Mesenchymal stem cell (in vitro differentiated cells and primary cell): ENCODE results near the gene RHBDF2.

Source experiments
- DNase-seq: peaks from one replicate; pipeline ENCODE4 v3.0.0-alpha.2; 2013
- H2AFZ ChIP-seq: one replicate; pipeline ENCODE4 v1.6.1; 2013; ENCODE audit warnings: low read depth, mild to moderate bottlenecking, control low read depth, inconsistent platforms, low read length, moderate library complexity
- H2AK5ac ChIP-seq: 2 replicates; pipeline ENCODE4 v1.6.1; 2013; ENCODE audit warnings: low read length, moderate library complexity, mild to moderate bottlenecking, inconsistent platforms; ENCODE audit not compliant: severe bottlenecking
- H2BK120ac ChIP-seq: one replicate; pipeline ENCODE4 v1.6.1; 2013; ENCODE audit warnings: low read depth, mild to moderate bottlenecking, inconsistent platforms, low read length, moderate library complexity
- H2BK12ac ChIP-seq, 2 experiments: one replicate each; pipeline ENCODE4 v1.6.1; 2013; ENCODE audit warnings: inconsistent platforms in 2 of 2, low read length in 2 of 2, mild to moderate bottlenecking in 2 of 2, moderate library complexity in 2 of 2, control low read depth in 1 of 2
- H2BK15ac ChIP-seq: one replicate; pipeline ENCODE4 v1.6.1; 2013; ENCODE audit warnings: mild to moderate bottlenecking, low read depth, inconsistent platforms; ENCODE audit not compliant: poor library complexity, severe bottlenecking
- H2BK5ac ChIP-seq: 2 replicates; pipeline ENCODE4 v1.6.1; 2013; ENCODE audit warnings: low read depth, mild to moderate bottlenecking, low read length, control low read depth, inconsistent platforms; ENCODE audit not compliant: poor library complexity, severe bottlenecking
- H3K14ac ChIP-seq, 2 experiments: one replicate each; pipeline ENCODE4 v1.6.1; 2013; ENCODE audit warnings: inconsistent platforms in 2 of 2, low read length in 2 of 2, control low read depth in 1 of 2, mild to moderate bottlenecking in 1 of 2, moderate library complexity in 1 of 2
- H3K18ac ChIP-seq, 2 experiments: one replicate each; pipeline ENCODE4 v1.6.1; 2013; ENCODE audit warnings: inconsistent platforms in 2 of 2, low read length in 2 of 2, control low read depth in 1 of 2, low read depth in 1 of 2, mild to moderate bottlenecking in 1 of 2
- H3K23ac ChIP-seq, 2 experiments: one replicate each; pipeline ENCODE4 v1.6.1; 2013; ENCODE audit warnings: inconsistent platforms in 2 of 2, low read length in 2 of 2, mild to moderate bottlenecking in 2 of 2, moderate library complexity in 2 of 2, control low read depth in 1 of 2
- H3K27ac ChIP-seq: 2 replicates; pipeline ENCODE4 v1.5.1; 2013; ENCODE audit warnings: mild to moderate bottlenecking, moderate library complexity, low read length, control low read depth, inconsistent platforms; ENCODE audit not compliant: poor library complexity, severe bottlenecking
- H3K27me3 ChIP-seq, 2 experiments: 2 replicates each; pipeline versions ENCODE4 v1.6.1 to v1.7.0; 2013; ENCODE audit warnings: low read length in 2 of 2, mild to moderate bottlenecking in 2 of 2, moderate library complexity in 2 of 2, control low read depth in 1 of 2, inconsistent platforms in 1 of 2; ENCODE audit not compliant: control insufficient read depth in 1 of 2, insufficient read depth in 1 of 2
- H3K36me3 ChIP-seq, 2 experiments: 2 replicates each; pipeline versions ENCODE4 v1.6.1 to v1.7.0; 2013; ENCODE audit warnings: low read length in 2 of 2, control low read depth in 1 of 2, inconsistent platforms in 1 of 2, low read depth in 1 of 2, mild to moderate bottlenecking in 1 of 2; ENCODE audit not compliant: insufficient read depth in 2 of 2, control insufficient read depth in 1 of 2
- H3K4ac ChIP-seq, 2 experiments: one replicate each; pipeline ENCODE4 v1.6.1; 2013; ENCODE audit warnings: inconsistent platforms in 2 of 2, low read length in 2 of 2, mild to moderate bottlenecking in 2 of 2, moderate library complexity in 2 of 2, control low read depth in 1 of 2, low read depth in 1 of 2
- H3K4me1 ChIP-seq: 2 replicates; pipeline ENCODE4 v1.6.1; 2013; ENCODE audit warnings: low read depth, low read length, control low read depth; ENCODE audit not compliant: control insufficient read depth, insufficient read depth
- H3K4me2 ChIP-seq: 2 replicates; pipeline ENCODE4 v1.6.1; 2013; ENCODE audit warnings: low read length, mild to moderate bottlenecking, inconsistent platforms; ENCODE audit not compliant: poor library complexity, severe bottlenecking
- H3K4me3 ChIP-seq, 2 experiments: 2 replicates each; pipeline versions ENCODE4 v1.5.1 to v1.7.0; 2013; ENCODE audit warnings: low read length in 2 of 2, mild to moderate bottlenecking in 2 of 2, control low read depth in 1 of 2, low read depth in 1 of 2; ENCODE audit not compliant: insufficient read depth in 1 of 2
- H3K79me1 ChIP-seq: replicated peaks from 2 replicates; pipeline ENCODE4 v1.6.1; 2013; ENCODE audit warnings: mild to moderate bottlenecking, control low read depth, low read length, inconsistent platforms; ENCODE audit not compliant: poor library complexity, severe bottlenecking
- H3K9ac ChIP-seq: 2 replicates; pipeline ENCODE4 v1.7.0; 2013; ENCODE audit warnings: mild to moderate bottlenecking, low read length, moderate library complexity
- H3K9me3 ChIP-seq: 2 replicates; pipeline ENCODE4 v1.7.0; 2013; ENCODE audit warnings: mild to moderate bottlenecking, low read length; ENCODE audit not compliant: control insufficient read depth
- H4K8ac ChIP-seq: one replicate; pipeline ENCODE4 v1.6.1; 2013; ENCODE audit warnings: inconsistent platforms, mild to moderate bottlenecking, low read length, moderate library complexity
- H4K91ac ChIP-seq: one replicate; pipeline ENCODE4 v1.6.1; 2013; ENCODE audit warnings: mild to moderate bottlenecking, low read length, inconsistent platforms
- WGBS: methylation state at CpG from one replicate; pipeline ENCODE4 v1.1.7; 2013; ENCODE audit warnings: mixed read lengths; 5-methylcytosine and 5-hydroxymethylcytosine counted together

Gene RHBDF2

DNA sequence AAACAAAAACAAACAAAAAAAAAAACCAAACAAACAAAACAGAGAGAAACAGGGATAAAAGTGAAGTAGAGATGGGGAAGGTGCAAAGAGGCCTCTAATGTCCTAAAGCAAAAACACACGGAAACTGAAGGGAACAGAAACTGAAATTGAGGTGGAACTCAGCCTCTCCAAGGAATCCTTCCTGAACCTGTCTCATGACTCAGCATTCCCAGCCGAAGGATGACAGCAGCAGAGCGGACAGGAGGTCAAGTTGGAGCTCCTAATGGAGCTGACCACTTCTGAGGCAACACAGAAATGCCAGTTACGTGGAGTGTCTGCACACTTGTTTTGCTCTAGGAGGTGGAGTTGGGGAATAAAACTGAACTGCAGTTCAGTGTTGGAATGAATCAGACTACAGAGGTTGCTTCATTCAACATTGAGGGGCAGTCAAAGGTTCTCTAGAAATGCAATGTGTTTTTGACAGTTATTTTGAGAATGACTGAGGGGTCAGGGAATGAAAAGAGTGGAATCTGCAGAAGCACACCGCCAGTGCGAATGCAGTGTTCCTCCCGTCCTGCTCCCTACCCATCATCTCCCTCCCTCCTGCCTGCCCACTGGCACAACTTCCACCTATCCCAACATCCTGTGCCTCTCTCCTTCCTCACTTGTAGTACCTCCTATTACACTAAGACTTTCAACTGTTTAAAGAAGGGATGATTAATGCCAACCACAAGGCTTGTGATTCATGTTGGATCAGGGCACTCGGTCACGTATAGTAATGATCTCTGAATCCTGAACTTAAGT, 54.6 kb downstream of the RHBDF2 start:
- Histone ChIP-seq H3K23ac (no peak overlapping the region), H2AFZ (no peak overlapping the region), H4K91ac (no peak overlapping the region), H2BK120ac (no peak overlapping the region), H3K14ac (no peak overlapping the region), H3K18ac (no peak overlapping the region), H3K9me3 (no peaks in the 10 kb centered on the region), H2BK15ac (no peak overlapping the region), H3K27ac (peak overlapping the region; percentile 45), H2AK5ac (no peak overlapping the region), H3K9ac (peak overlapping the region; percentile 4), H3K4me3 (peak overlapping the region in 1 of 2 experiments; percentile 41), H2BK12ac (no peak overlapping the region), H3K79me1 (peaks cover 29% of the 10 kb centered on the region), H3K4ac (no peak overlapping the region), H3K27me3 (no peaks in the 10 kb centered on the region), H3K4me2 (no peak overlapping the region), H4K8ac (no peak overlapping the region), H2BK5ac (no peak overlapping the region), H3K36me3 (peaks cover 0 to 2% of the 10 kb centered on the region in 2 experiments), H3K4me1 (peaks cover 25% of the 10 kb centered on the region)
- peak; percentile 97 for DNase-seq
- 5% methylated on average over 7 of the region's 9 CpGs for WGBS

DNA sequence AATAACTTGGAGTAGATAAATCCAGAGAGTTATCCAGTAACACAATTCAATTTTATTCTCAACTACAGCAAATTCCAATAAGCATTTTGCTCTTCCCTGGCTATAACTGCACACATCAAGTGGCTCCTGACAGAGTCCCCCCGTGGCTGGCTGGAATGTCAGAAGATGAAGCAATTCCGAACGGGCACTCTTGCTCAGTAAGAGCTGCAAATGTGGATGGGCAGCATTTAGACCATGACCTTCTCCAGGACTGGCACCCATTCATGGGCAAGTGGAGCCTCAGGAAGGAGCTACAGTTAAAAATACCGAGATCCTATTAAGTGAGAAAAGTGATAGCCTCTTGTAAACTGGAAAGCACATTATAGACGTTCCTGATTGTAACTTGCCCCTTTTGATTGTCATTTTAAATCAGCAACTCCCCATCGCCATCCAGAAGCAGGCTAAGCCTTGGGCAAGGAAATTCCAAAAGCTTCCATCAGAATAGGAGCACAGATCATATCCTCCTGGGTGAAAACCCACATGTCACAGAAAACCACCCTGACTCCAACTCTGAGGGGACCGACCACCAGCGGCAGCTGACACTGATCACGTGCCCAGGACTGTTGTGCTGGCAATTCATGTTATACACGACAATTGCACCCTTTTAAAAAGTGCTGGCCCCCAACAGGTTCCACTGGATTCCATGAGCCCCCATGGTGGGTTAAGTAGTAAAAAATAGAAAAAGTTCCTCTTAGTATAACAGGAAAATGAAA, 55.4 kb downstream of the RHBDF2 start:
- H3K4me2 ChIP-seq: peak overlapping the region; percentile 10
- H3K79me1 ChIP-seq: peaks cover 29% of the 10 kb centered on the region
- peak overlapping the region; percentile 34 for H3K27ac ChIP-seq
- H3K4ac ChIP-seq: peak overlapping the region in 1 of 2 experiments; percentile 21
- 51% methylated on average over 9 of the region's 10 CpGs for WGBS
- no peak overlapping the region for H4K91ac ChIP-seq
- H2BK12ac ChIP-seq: no peak overlapping the region
- peak; percentile 34 for DNase-seq
- no peaks in the 10 kb centered on the region for H3K9me3 ChIP-seq
- H2BK15ac ChIP-seq: peak overlapping the region; percentile 13
- peaks cover 0 to 1% of the 10 kb centered on the region in 2 experiments for H3K36me3 ChIP-seq
- H2AFZ ChIP-seq: no peak overlapping the region
- no peak overlapping the region for H2BK120ac ChIP-seq
- no peaks in the 10 kb centered on the region for H3K27me3 ChIP-seq
- no peak overlapping the region for H3K9ac ChIP-seq
- no peak overlapping the region for H3K23ac ChIP-seq
- H3K4me1 ChIP-seq: peaks cover 20% of the 10 kb centered on the region
- no peak overlapping the region for H4K8ac ChIP-seq
- H3K18ac ChIP-seq: no peak overlapping the region
- no peak overlapping the region for H3K14ac ChIP-seq
- peak overlapping the region; percentile 15 for H2AK5ac ChIP-seq
- no peak overlapping the region for H2BK5ac ChIP-seq
- peak overlapping the region in 1 of 2 experiments; percentile 41 for H3K4me3 ChIP-seq

DNA sequence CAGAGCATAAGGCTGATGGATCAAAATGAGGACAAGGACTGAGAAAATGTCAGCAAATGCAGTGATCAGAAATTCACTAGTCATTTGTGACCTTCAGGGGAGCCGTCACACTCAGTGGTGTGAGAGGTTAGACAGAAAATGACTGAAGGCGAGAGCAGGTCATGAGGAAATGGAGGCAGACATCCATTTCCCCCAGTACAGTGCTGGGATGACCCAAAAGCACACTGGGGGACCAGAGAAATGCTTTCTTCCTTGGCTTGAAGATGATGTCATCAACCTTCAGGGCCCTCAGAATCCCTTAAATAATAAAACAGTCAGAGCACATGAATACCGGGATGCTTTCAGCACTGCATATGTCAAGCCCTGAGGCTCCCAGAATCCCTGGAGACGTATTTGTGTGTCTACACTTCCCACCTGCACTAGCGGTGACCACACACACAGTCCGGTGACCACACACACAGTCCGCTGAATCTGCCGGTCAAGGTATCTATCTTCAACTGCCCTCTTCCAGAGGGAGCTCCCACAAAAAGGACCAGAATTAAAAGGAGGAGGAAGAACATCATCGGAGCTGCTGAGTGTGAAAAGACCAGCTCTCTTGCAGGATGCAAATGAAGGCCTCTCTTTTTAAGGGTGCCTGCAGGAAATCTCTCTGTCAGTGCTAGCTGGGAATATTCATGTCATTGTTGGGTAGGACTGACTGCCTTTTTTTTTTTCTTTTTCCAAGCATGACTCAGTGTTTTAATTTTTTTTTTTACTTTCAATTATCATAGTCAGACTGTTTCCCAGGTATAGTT, 56.5 kb downstream of the RHBDF2 start:
- Histone ChIP-seq H4K8ac (no peak overlapping the region), H3K14ac (no peak overlapping the region), H3K4ac (no peak overlapping the region), H2AK5ac (no peak overlapping the region), H3K9me3 (no peaks in the 10 kb centered on the region), H2BK120ac (no peak overlapping the region), H2AFZ (no peak overlapping the region), H2BK12ac (peak overlapping the region in 1 of 2 experiments; percentile 55), H3K4me1 (peaks cover 20% of the 10 kb centered on the region), H2BK15ac (no peak overlapping the region), H3K27ac (no peak overlapping the region), H3K36me3 (no peaks in the 10 kb centered on the region), H3K79me1 (peaks cover 35% of the 10 kb centered on the region), H4K91ac (no peak overlapping the region), H3K9ac (no peak overlapping the region), H3K4me2 (no peak overlapping the region), H3K4me3 (no peak overlapping the region), H3K23ac (no peak overlapping the region), H3K27me3 (no peaks in the 10 kb centered on the region), H2BK5ac (no peak overlapping the region), H3K18ac (no peak overlapping the region)
- WGBS: 48% methylated on average over 6 of the region's 9 CpGs
- DNase-seq: peak; percentile 49
